Spleen (tissue), 7 donors: ENCODE measurements around the gene NAXE.

Experiments
- POLR2A ChIP-seq, 3 donors: fragments of 450-650 bp; IDR thresholded peaks; one replicate each; pipeline ENCODE4 v1.5.1; 2017; ENCODE audit warnings: antibody characterized with exemption in 3 of 3, mild to moderate bottlenecking in 1 of 3
- TF ChIP-seq, protein P1 (sequence below), 11 experiments: fragments of 200-600 bp in 7 of 11; fragments of 450-650 bp in 4 of 11; sonication (generic) in 4 of 11; IDR thresholded peaks in 8 of 11; conservative IDR thresholded peaks in 3 of 11; 1 replicate in 7 of 11; 2 replicates in 4 of 11; pipeline versions ENCODE4 v1.4.0 to v1.8.0; 2016 to 2021; ENCODE audit warnings: antibody characterized with exemption in 11 of 11, inconsistent platforms in 4 of 11, mild to moderate bottlenecking in 1 of 11
- donor health status: DM: no; HTN: no; CAD: no; lungs with moderate emphysema.
- donor health status: DM: no; HTN: no; CAD: no.
- donor health status: DM: no; HTN: no; CAD: no.

DNA sequence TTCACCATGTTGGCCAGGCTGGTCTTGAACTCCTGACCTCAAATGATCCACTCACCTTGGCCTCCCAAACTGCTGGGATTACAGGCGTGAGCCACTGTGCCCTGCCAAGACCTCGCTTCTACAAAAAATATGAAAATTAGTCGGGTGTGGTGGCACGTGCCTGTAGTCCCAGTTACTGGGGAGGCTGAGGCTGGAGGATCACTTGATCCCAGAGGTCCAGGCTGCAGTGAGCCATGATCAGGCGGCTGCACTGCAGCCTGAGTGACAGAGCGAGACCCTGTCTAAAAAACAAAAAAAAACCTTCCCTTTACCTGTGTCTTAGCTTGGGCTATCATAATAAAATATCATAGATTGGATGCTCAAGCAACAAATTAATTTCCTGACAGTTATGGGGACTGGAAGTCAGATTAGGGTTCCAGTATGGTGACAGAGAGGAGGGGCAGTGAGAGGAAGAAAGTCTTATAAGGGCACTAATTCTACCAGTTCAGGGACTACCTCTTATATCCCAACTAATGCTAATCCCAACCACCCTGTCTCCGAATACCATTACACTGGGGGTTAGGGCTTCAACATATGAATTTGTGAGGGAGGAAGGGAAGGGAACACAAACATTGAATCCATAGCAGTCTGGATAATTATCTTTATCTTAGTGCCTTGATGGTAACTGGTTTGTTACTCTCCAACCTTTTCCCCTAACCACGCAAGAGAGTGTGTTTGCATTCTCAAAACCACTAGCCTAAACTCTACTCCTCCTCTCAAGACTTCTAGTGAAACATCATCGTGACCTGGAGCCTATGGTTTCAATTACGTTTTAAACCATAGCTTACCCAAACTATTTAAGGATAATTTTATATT, 1.0 kb upstream of the NAXE start:
- no peak for TF ChIP-seq POLR2A (IDR thresholded peaks at IDR 0.05)
- TF ChIP-seq, protein P1, sequence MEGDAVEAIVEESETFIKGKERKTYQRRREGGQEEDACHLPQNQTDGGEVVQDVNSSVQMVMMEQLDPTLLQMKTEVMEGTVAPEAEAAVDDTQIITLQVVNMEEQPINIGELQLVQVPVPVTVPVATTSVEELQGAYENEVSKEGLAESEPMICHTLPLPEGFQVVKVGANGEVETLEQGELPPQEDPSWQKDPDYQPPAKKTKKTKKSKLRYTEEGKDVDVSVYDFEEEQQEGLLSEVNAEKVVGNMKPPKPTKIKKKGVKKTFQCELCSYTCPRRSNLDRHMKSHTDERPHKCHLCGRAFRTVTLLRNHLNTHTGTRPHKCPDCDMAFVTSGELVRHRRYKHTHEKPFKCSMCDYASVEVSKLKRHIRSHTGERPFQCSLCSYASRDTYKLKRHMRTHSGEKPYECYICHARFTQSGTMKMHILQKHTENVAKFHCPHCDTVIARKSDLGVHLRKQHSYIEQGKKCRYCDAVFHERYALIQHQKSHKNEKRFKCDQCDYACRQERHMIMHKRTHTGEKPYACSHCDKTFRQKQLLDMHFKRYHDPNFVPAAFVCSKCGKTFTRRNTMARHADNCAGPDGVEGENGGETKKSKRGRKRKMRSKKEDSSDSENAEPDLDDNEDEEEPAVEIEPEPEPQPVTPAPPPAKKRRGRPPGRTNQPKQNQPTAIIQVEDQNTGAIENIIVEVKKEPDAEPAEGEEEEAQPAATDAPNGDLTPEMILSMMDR (IDR thresholded peaks at IDR 0.05 in 8 of 11, conservative IDR thresholded peaks at IDR 0.05 in 3 of 11): no peak
